Measurements from ENCODE around the gene SUN2. TPM values are rescaled to one million over a fixed set of nuclear protein-coding genes. Genes with fewer than 3 reads are reported as not detected.

Gene SUN2
- total RNA-seq, 4 donors from 2014 or later = 177 to 423 (median 312) TPM

DNA sequence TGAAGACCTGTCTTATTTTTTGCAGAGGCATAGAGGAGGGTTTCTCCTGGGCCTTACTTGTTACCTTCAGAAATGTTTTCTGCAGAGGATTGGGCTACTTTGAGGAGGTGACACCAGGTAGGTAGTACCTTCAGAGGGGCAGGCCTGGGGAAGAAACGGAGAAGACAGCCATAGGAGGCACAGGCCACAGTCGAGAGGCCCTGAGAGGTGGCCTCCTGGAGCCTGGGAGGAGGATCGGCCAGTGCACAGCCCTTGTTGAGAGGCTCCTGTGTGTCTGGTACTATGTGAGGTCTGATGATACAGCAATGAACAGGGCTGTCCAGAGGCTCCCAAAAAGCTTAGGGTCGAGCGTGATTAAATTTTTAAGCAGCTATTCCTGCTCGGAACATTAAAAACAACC lies 38.6 kb downstream of the SUN2 start:
- intact Hi-C loops (cut with DNase I; ENCODE audit: low total_unique reads) = no loop called here

GRCh38 chr22:38716826-38717225 lies 39.0 kb downstream of the SUN2 start:
- no peaks in the 10 kb centered on the region for H3K9me3 ChIP-seq
- no peak for TF ChIP-seq POLR2A (IDR thresholded peaks at IDR 0.05)
- no peak for TF ChIP-seq CTCF (IDR thresholded peaks at IDR 0.05 in 4 of 5, conservative IDR thresholded peaks at IDR 0.05 in 1 of 5)
- no peak overlapping the region for H3K27ac ChIP-seq
- H3K4me1 ChIP-seq = peaks cover 30 to 33% of the 10 kb centered on the region in 2 donors
- DNase-seq = no peak
- no peak overlapping the region for H3K4me3 ChIP-seq
- in situ Hi-C loops (cut with MboI; ENCODE audit: low sequenced_read_pairs in 4 of 4) = no loop called here
- intact Hi-C loops (cut with DNase I; ENCODE audit: low total_unique reads) = no loop called here
- H3K36me3 ChIP-seq = peaks cover 0 to 31% of the 10 kb centered on the region in 2 donors
- no peak for ATAC-seq
- H3K27me3 ChIP-seq = no peaks in the 10 kb centered on the region

More for the DNA sequence above, 38.6 kb downstream of the SUN2 start:
- in situ Hi-C loops (cut with MboI; ENCODE audit: low sequenced_read_pairs in 4 of 4) = no loop called here
- H3K36me3 ChIP-seq = peaks cover 0 to 35% of the 10 kb centered on the region in 2 donors
- H3K9me3 ChIP-seq = no peaks in the 10 kb centered on the region
- no peak overlapping the region for H3K27ac ChIP-seq
- ATAC-seq (no peak), DNase-seq (no peak)
- H3K27me3 ChIP-seq = no peaks in the 10 kb centered on the region
- no peak for TF ChIP-seq POLR2A (IDR thresholded peaks at IDR 0.05)
- TF ChIP-seq CTCF (IDR thresholded peaks at IDR 0.05 in 4 of 5, conservative IDR thresholded peaks at IDR 0.05 in 1 of 5) = no peak
- no peak overlapping the region for H3K4me3 ChIP-seq
- H3K4me1 ChIP-seq = peaks cover 26 to 29% of the 10 kb centered on the region in 2 donors

DNA sequence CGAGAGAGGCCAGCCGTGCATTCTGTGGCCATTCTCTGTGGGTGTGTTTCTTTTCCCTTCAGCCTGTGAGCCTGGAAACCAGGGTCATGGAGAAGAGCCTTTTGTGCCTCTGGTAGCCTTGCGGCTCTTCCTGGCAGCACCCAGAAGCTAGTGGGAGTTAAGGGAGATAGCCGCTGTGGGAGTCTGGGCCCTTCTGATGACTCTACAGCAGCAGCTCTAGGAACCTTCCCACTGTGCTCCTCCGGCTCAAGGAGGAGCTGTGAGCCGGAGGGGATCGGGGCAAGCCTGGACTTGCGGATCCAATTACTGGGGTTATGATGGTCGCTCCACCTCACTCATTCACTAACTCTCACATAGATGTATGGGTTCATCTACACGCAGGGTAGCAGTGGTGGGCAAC lies 39.5 kb downstream of the SUN2 start:
- peaks cover 0 to 26% of the 10 kb centered on the region in 2 donors for H3K36me3 ChIP-seq
- in situ Hi-C loops (cut with MboI; ENCODE audit: low sequenced_read_pairs in 4 of 4) = no loop called here

DNA sequence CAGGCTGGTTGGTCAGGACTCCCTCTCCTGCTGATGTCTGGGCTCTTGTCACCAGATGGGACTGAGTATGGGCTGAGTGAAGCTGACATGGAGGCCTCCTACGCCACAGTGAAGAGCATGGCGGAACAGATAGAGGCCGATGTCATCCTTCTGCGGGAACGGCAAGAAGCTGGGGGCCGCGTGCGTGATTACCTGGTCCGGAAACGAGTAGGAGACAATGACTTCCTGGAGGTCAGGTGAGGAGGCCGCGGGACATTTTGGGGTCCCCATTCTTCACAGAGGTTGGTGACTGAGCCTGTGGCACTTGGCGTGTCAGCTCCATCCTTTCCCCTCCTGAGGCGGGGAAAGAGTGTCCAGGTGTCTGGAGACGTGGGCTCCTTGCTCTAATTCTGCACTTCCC lies 39.9 kb downstream of the SUN2 start:
- H3K27me3 ChIP-seq = no peaks in the 10 kb centered on the region
- DNase-seq (no peak), ATAC-seq (no peak)
- no peak overlapping the region for H3K27ac ChIP-seq
- H3K4me1 ChIP-seq = peaks cover 30 to 38% of the 10 kb centered on the region in 2 donors
- intact Hi-C loops (cut with DNase I; ENCODE audit: low total_unique reads) (no loop called here), in situ Hi-C loops (cut with MboI; ENCODE audit: low sequenced_read_pairs in 4 of 4) (no loop called here)
- no peaks in the 10 kb centered on the region for H3K9me3 ChIP-seq
- TF ChIP-seq CTCF (IDR thresholded peaks at IDR 0.05 in 4 of 5, conservative IDR thresholded peaks at IDR 0.05 in 1 of 5) = no peak
- no peak for TF ChIP-seq POLR2A (IDR thresholded peaks at IDR 0.05)
- peaks cover 0 to 26% of the 10 kb centered on the region in 2 donors for H3K36me3 ChIP-seq
- no peak overlapping the region for H3K4me3 ChIP-seq

More for the DNA sequence above, 39.5 kb downstream of the SUN2 start:
- H3K4me1 ChIP-seq = peaks cover 30 to 38% of the 10 kb centered on the region in 2 donors
- TF ChIP-seq POLR2A (IDR thresholded peaks at IDR 0.05) (no peak), CTCF (IDR thresholded peaks at IDR 0.05 in 4 of 5, conservative IDR thresholded peaks at IDR 0.05 in 1 of 5) (no peak)
- H3K27ac ChIP-seq = no peak overlapping the region
- H3K27me3 ChIP-seq = no peaks in the 10 kb centered on the region
- intact Hi-C loops (cut with DNase I; ENCODE audit: low total_unique reads) = no loop called here
- H3K9me3 ChIP-seq = no peaks in the 10 kb centered on the region
- DNase-seq (no peak), ATAC-seq (no peak)
- H3K4me3 ChIP-seq = no peak overlapping the region

DNA sequence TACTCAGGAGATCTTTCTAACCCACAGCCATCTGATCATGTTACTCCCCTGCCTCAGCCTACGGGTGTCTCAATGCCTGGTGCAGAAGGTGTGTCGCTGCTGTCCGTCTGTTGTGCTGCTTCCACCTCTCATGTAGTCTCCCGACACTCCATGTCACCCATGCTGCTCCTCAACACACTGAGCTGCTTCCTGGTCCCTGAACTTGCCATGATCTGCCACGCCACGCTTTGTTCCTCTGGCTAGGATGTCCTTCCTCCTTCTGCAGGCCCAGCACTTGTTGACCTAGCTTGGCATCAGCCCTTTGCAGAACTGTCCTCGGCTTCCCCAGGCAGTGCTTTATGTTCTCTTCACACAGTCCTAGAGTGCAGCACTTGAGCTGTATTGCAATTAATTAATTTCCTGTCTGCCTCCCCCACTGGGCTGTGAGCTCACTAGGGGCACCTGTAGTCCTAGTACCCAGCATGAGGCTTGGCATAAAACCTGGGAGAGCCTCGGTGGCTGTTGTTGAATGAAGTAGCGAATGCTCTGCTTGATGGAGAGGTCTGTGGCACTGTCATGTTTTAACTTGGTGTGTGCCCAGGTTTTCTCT lies 40.5 kb downstream of the SUN2 start:
- Histone ChIP-seq H3K27ac (peak overlapping the region in 3 of 4 donors; percentile 14 to 43 (median 29)), H3K36me3 (peaks cover 0 to 30% of the 10 kb centered on the region in 2 donors), H3K9me3 (no peaks in the 10 kb centered on the region), H3K4me3 (no peak overlapping the region), H3K27me3 (no peaks in the 10 kb centered on the region), H3K4me1 (peaks cover 30 to 38% of the 10 kb centered on the region in 2 donors)
- peak in 1 of 2 donors; percentile 14 for ATAC-seq
- intact Hi-C loops (cut with DNase I; ENCODE audit: low total_unique reads) (no loop called here), in situ Hi-C loops (cut with MboI; ENCODE audit: low sequenced_read_pairs in 4 of 4) (no loop called here)
- no peak for DNase-seq
- TF ChIP-seq POLR2A (IDR thresholded peaks at IDR 0.05) (no peak), CTCF (IDR thresholded peaks at IDR 0.05 in 4 of 5, conservative IDR thresholded peaks at IDR 0.05 in 1 of 5) (no peak)

Data from gastrocnemius medialis (tissue), 4 donors.